Measurements from ENCODE around the gene IPO9. TPM values are rescaled to one million over a fixed set of nuclear protein-coding genes. Genes with fewer than 3 reads are reported as not detected.

The IPO9 gene
- total and polyA plus RNA-seq, 2 of the 4 experiments (the other 2 are of a cell fraction), result 14.0 to 23.4 TPM

GRCh38 chr1:201791051-201791778 lies 37.7 kb upstream of the IPO9 start:
- Histone ChIP-seq H3K36me3 (ENCODE audit: control insufficient read depth, insufficient read depth, low read length) (peaks cover 69% of the 10 kb centered on the region), H4K91ac (ENCODE audit: insufficient read depth, low read depth, low read length) (peak overlapping the region; percentile 89), H3K56ac (ENCODE audit: extremely low read depth, insufficient read depth, low read length) (peak overlapping the region; percentile 28), H2BK120ac (ENCODE audit: low read depth, low read length) (peak overlapping the region; percentile 76), H3K4me1 (ENCODE audit: control insufficient read depth, insufficient read depth, low read length) (peaks cover 32% of the 10 kb centered on the region), H3K27ac (ENCODE audit: insufficient read depth, low read length) (peak overlapping the region; percentile 43), H3K4me3 (ENCODE audit: insufficient read depth, low read depth, low read length) (no peak overlapping the region), H3K23ac (ENCODE audit: low read depth, low read length) (peak overlapping the region; percentile 57), H2AK5ac (ENCODE audit: low read depth, low read length) (peak overlapping the region; percentile 97), H2BK5ac (ENCODE audit: low read depth, low read length, poor library complexity, severe bottlenecking) (peak overlapping the region; percentile 81), H4K5ac (ENCODE audit: low read depth, low read length) (peak overlapping the region; percentile 24), H4K20me1 (ENCODE audit: insufficient read depth, low read length) (peaks cover 4% of the 10 kb centered on the region; the same call in 1 of the 2 replicates), H2AK9ac (replicated peaks; ENCODE audit: low read depth, low read length, poor library complexity) (peak overlapping the region; percentile 18), H3K79me1 (ENCODE audit: low read depth in 1 of 2, low read length in 2 of 2) (peaks cover 26 to 77% of the 10 kb centered on the region in 2 experiments), H2AFZ (replicated peaks; ENCODE audit: low read length, poor library complexity) (no peak overlapping the region), H3K9ac (ENCODE audit: low read depth, low read length) (peak overlapping the region; percentile 32; the same call in 1 of the 2 replicates), H4K8ac (ENCODE audit: low read depth in 2 of 2, low read length in 2 of 2) (peak overlapping the region; percentile 87 to 90), H3K9me1 (ENCODE audit: insufficient read depth, low read length) (peaks cover 34% of the 10 kb centered on the region), H2BK20ac (ENCODE audit: low read depth, low read length) (peak overlapping the region; percentile 92), H3K4ac (ENCODE audit: low read depth, low read length) (peak overlapping the region; percentile 80), H3K9me3 (ENCODE audit: control insufficient read depth, insufficient read depth, low read length) (no peaks in the 10 kb centered on the region), H3K18ac (ENCODE audit: low read depth, low read length) (peak overlapping the region; percentile 92), H3K27me3 (ENCODE audit: control insufficient read depth, insufficient read depth, low read length) (no peaks in the 10 kb centered on the region), H3K4me2 (ENCODE audit: low read depth, low read length) (no peak overlapping the region), H2BK15ac (ENCODE audit: low read depth, low read length) (peak overlapping the region; percentile 93), H3K14ac (replicated peaks; ENCODE audit: low read depth, low read length) (peak overlapping the region; percentile 89)
- BruUV-seq (replicated peaks), result no TSS peak
- WGBS, 2 experiments (ENCODE audit: extremely low coverage in 2 of 2, insufficient read length in 1 of 2), result 0% methylated on average over 1 of the region's 8 CpGs; no CpG with 5 or more reads in 1 of the 2 experiments
- in situ Hi-C loops (cut with MboI; ENCODE audit: low sequenced_read_pairs), result no loop called here
- POLR2A ChIA-PET (ENCODE audit: unreplicated experiment), result interaction anchor here (0.6 kb wide), 1 partner anchor 142 kb away, joined by 20 read pairs; no protein-coding TSS in a partner anchor
- TF ChIP-seq MXI1 (IDR thresholded peaks at IDR 0.05; ENCODE audit: borderline replicate concordance, low read depth, low read length) (no peak), FOS (IDR thresholded peaks at IDR 0.05; ENCODE audit: low read depth, low read length) (no peak)
- ATAC-seq (ENCODE audit: low read depth), result peak; percentile 7
- peak; percentile 28 for DNase-seq
- CTCF ChIA-PET, result interaction anchor here (0.6 to 3.5 kb wide), 4 partner anchors 13 to 232 kb away, joined by 3 to 19 read pairs (median 5); no protein-coding TSS in a partner anchor
- dilution Hi-C loops (cut with HindIII; ENCODE audit: low sequenced_read_pairs, unreplicated experiment), result no loop called here
- intact Hi-C loops (cut with micrococcal nuclease), result loop anchor here (5.0 kb wide), 2 partner anchors 44 to 144 kb away; no protein-coding TSS in a partner anchor
